PC-9 (cell line): Measurements from ENCODE around the gene NR2F1-AS1.

ENCODE experiments used
- EZH2 ChIP-seq: fragments of 200-600 bp; sonication (generic); IDR thresholded peaks from 2 replicates; pipeline ENCODE4 v1.8.0; 2017; ENCODE audit warnings: antibody characterized with exemption, low read depth
- TF ChIP-seq, protein P1 (sequence below): fragments of 200-600 bp; sonication (generic); conservative IDR thresholded peaks from 2 replicates; pipeline ENCODE4 v1.6.1; 2017; ENCODE audit warnings: mixed run types, antibody characterized with exemption, mild to moderate bottlenecking, moderate library complexity

DNA sequence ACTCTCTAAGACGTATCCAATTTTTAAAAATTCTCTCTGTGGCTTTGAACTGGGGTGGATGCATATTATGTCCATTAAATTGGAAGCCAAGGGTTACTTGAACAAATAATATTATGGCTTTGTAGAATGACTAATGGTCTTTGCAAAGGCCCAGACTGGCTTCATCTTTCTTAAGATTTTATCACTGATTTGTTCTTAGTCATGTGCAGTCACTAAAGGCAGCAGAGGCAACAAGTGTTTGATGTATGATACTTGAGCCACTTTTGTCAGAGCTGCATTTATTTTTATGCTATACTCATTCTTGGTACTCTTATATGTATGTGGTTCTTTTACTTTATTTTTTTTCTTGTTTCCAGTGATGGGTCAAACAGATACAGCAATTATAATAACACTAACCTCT lies 152.2 kb downstream of the NR2F1-AS1 start:
- TF ChIP-seq, protein P1, sequence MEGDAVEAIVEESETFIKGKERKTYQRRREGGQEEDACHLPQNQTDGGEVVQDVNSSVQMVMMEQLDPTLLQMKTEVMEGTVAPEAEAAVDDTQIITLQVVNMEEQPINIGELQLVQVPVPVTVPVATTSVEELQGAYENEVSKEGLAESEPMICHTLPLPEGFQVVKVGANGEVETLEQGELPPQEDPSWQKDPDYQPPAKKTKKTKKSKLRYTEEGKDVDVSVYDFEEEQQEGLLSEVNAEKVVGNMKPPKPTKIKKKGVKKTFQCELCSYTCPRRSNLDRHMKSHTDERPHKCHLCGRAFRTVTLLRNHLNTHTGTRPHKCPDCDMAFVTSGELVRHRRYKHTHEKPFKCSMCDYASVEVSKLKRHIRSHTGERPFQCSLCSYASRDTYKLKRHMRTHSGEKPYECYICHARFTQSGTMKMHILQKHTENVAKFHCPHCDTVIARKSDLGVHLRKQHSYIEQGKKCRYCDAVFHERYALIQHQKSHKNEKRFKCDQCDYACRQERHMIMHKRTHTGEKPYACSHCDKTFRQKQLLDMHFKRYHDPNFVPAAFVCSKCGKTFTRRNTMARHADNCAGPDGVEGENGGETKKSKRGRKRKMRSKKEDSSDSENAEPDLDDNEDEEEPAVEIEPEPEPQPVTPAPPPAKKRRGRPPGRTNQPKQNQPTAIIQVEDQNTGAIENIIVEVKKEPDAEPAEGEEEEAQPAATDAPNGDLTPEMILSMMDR = no peak
- TF ChIP-seq EZH2 = no peak
